CD4-positive, alpha-beta T cell (primary cell): ENCODE data around the gene VASP. TPM values are rescaled to one million over a fixed set of nuclear protein-coding genes. Genes with fewer than 3 reads are reported as not detected.

Experiments
- ATAC-seq: fragments of 200-7000 bp; cut with Tn5 transposase; one replicate; pipeline ENCODE4 v1.10.0; 2022; ENCODE audit warnings: mild to moderate bottlenecking; ENCODE audit not compliant: poor library complexity
- CTCF ChIA-PET: fragments of 350-600 bp; sonication (Branson Sonifier 250); formaldehyde crosslinking; loops from one replicate; lab custom pipeline; 2021; ENCODE audit warnings: antibody characterized with exemption, inconsistent platforms; lab: Charles Lee
- POLR2A ChIA-PET: fragments of 350-600 bp; sonication (Branson Sonifier 250); formaldehyde crosslinking; loops from one replicate; lab custom pipeline; 2021; ENCODE audit warnings: antibody characterized with exemption, inconsistent platforms; lab: Charles Lee
- DNase-seq, 14 experiments: peaks; one replicate each; pipeline ENCODE4 v3.0.0-alpha.2; 2013 to 2020; ENCODE audit warnings: mixed read lengths in 2 of 14
- H3K27ac ChIP-seq, 2 donors: one replicate each; pipeline versions ENCODE4 v1.5.1 to v1.7.0; 2013; ENCODE audit warnings: low read length in 2 of 2, low read depth in 1 of 2, mild to moderate bottlenecking in 1 of 2
- H3K27me3 ChIP-seq, 2 experiments: 1 replicate in 1 of 2; 2 replicates in 1 of 2; pipeline versions ENCODE4 v1.6.1 to v1.7.0; 2013; ENCODE audit warnings: low read length in 2 of 2, control low read depth in 1 of 2, mild to moderate bottlenecking in 1 of 2, moderate library complexity in 1 of 2; ENCODE audit not compliant: insufficient read depth in 2 of 2, control insufficient read depth in 1 of 2
- H3K36me3 ChIP-seq: one replicate; pipeline ENCODE4 v1.6.1; 2013; ENCODE audit warnings: low read length, control low read depth; ENCODE audit not compliant: insufficient read depth
- H3K4me1 ChIP-seq: one replicate; pipeline ENCODE4 v1.6.1; 2013; ENCODE audit warnings: low read length, control low read depth; ENCODE audit not compliant: insufficient read depth
- H3K4me3 ChIP-seq: one replicate; pipeline ENCODE4 v1.5.1; 2013; ENCODE audit warnings: mild to moderate bottlenecking, low read length, moderate library complexity
- H3K9me3 ChIP-seq, 2 experiments: 1 replicate in 1 of 2; 2 replicates in 1 of 2; pipeline versions ENCODE4 v1.6.1 to v1.7.0; 2013; ENCODE audit warnings: low read length in 2 of 2, mild to moderate bottlenecking in 2 of 2, control low read depth in 1 of 2, moderate library complexity in 1 of 2; ENCODE audit not compliant: control insufficient read depth in 1 of 2, insufficient read depth in 1 of 2
- H3K27ac Mint-ChIP-seq: one replicate; pipeline ENCODE4 v1.8.0; 2020; ENCODE audit warnings: mixed read lengths
- H3K27me3 Mint-ChIP-seq: one replicate; pipeline ENCODE4 v1.8.0; 2021; ENCODE audit warnings: mixed read lengths
- H3K36me3 Mint-ChIP-seq: one replicate; pipeline ENCODE4 v1.8.0; 2021; ENCODE audit warnings: low read depth, mixed read lengths
- H3K4me1 Mint-ChIP-seq: one replicate; pipeline ENCODE4 v1.8.0; 2021; ENCODE audit warnings: low read depth, mixed read lengths
- H3K4me3 Mint-ChIP-seq: one replicate; pipeline ENCODE4 v1.8.0; 2020; ENCODE audit warnings: mild to moderate bottlenecking, mixed read lengths
- H3K9me3 Mint-ChIP-seq: one replicate; pipeline ENCODE4 v1.8.0; 2020; ENCODE audit warnings: mixed read lengths
- CTCF ChIP-seq: fragments of 200-600 bp; IDR thresholded peaks from one replicate; pipeline ENCODE4 v1.8.0; 2022; ENCODE audit warnings: antibody characterized with exemption, mild to moderate bottlenecking
- intact Hi-C, 2 experiments: fragments of 100-400 bp; cut with DNase I in 1 of 2; cut with micrococcal nuclease in 1 of 2; formaldehyde crosslinking; loops; one replicate each; pipeline versions ENCODE4 v1.15.1 to v1.9.0; 2023 to 2025; cut with DNase I, micrococcal nuclease
- total RNA-seq, 174 experiments: library from RNA in 2 of 174; stranded (reverse) in 2 of 174; gene quantifications; one replicate each; pipeline ENCODE4 v1.2.3 and lab custom pipeline; 2021 to 2026

VASP gene
- total RNA-seq, 2 experiments from 2014 or later = 49.9 to 55.5 TPM

GRCh38 chr19:45462174-45462573 lies 45.1 kb upstream of the VASP start:
- H3K27me3 ChIP-seq = no peaks in the 10 kb centered on the region
- no peak for TF ChIP-seq CTCF
- no peaks in the 10 kb centered on the region for H3K9me3 ChIP-seq
- H3K27ac ChIP-seq = no peak overlapping the region
- Mint-ChIP-seq H3K36me3 (no peaks in the 10 kb centered on the region), H3K9me3 (no peaks in the 10 kb centered on the region), H3K4me3 (no peak overlapping the region), H3K4me1 (no peaks in the 10 kb centered on the region), H3K27ac (no peak overlapping the region), H3K27me3 (no peaks in the 10 kb centered on the region)
- no peaks in the 10 kb centered on the region for H3K36me3 ChIP-seq
- CTCF ChIA-PET = interaction anchor here (1.0 to 3.9 kb wide), 3 partner anchors 8 to 23 kb away, joined by 3 to 19 read pairs (median 4); no protein-coding TSS in a partner anchor
- no peak for ATAC-seq
- H3K4me3 ChIP-seq = no peak overlapping the region
- POLR2A ChIA-PET = no interaction called here
- intact Hi-C loops = no loop called here
- DNase-seq = no peak
- peaks cover 5% of the 10 kb centered on the region for H3K4me1 ChIP-seq

GRCh38 chr19:45463241-45463640 lies 44.0 kb upstream of the VASP start:
- Mint-ChIP-seq H3K36me3 (peaks cover 8% of the 10 kb centered on the region), H3K27me3 (no peaks in the 10 kb centered on the region)
- no peak for DNase-seq

GRCh38 chr19:45464274-45464673 lies 43.0 kb upstream of the VASP start:
- no peaks in the 10 kb centered on the region for H3K27me3 ChIP-seq
- intact Hi-C loops = no loop called here
- no peak overlapping the region for H3K27ac ChIP-seq
- peaks cover 1% of the 10 kb centered on the region for H3K36me3 ChIP-seq
- peaks cover 12% of the 10 kb centered on the region for H3K4me1 Mint-ChIP-seq
- H3K9me3 Mint-ChIP-seq = no peaks in the 10 kb centered on the region
- ChIA-PET POLR2A (no interaction called here), CTCF (interaction anchor here (1.3 kb wide), 1 partner anchor 19 kb away, joined by 5 read pairs; no protein-coding TSS in a partner anchor)
- ATAC-seq = no peak
- no peak overlapping the region for H3K27ac Mint-ChIP-seq
- TF ChIP-seq CTCF = no peak
- no peaks in the 10 kb centered on the region for H3K9me3 ChIP-seq
- H3K4me1 ChIP-seq = peaks cover 9% of the 10 kb centered on the region
- H3K27me3 Mint-ChIP-seq = peaks cover 4% of the 10 kb centered on the region
- no peak overlapping the region for H3K4me3 Mint-ChIP-seq
- H3K36me3 Mint-ChIP-seq = peaks cover 18% of the 10 kb centered on the region
- H3K4me3 ChIP-seq = no peak overlapping the region
- no peak for DNase-seq

More at GRCh38 chr19:45463241-45463640, 44.0 kb upstream of the VASP start:
- no peaks in the 10 kb centered on the region for H3K27me3 ChIP-seq
- Mint-ChIP-seq H3K4me3 (no peak overlapping the region), H3K4me1 (peaks cover 7% of the 10 kb centered on the region), H3K9me3 (no peaks in the 10 kb centered on the region), H3K27ac (no peak overlapping the region)
- no peak overlapping the region for H3K4me3 ChIP-seq
- no peaks in the 10 kb centered on the region for H3K36me3 ChIP-seq
- H3K4me1 ChIP-seq = peaks cover 7% of the 10 kb centered on the region
- TF ChIP-seq CTCF = no peak
- H3K9me3 ChIP-seq = no peaks in the 10 kb centered on the region
- CTCF ChIA-PET = interaction anchor here (3.9 kb wide), 1 partner anchor 24 kb away, joined by 19 read pairs; no protein-coding TSS in a partner anchor
- ATAC-seq = no peak
- intact Hi-C loops = no loop called here
- POLR2A ChIA-PET = no interaction called here
- H3K27ac ChIP-seq = no peak overlapping the region
